ENCODE measurements around the gene RBBP5.

The RBBP5 gene

GRCh38 chr1:205057808-205058575 lies 63.8 kb downstream of the RBBP5 start:
- no peak for DNase-seq (ENCODE audit: low read depth in 2 of 2)

GRCh38 chr1:205056956-205057568 lies 64.7 kb downstream of the RBBP5 start:
- no peak for DNase-seq (ENCODE audit: low read depth in 2 of 2)

GRCh38 chr1:205056188-205056611 lies 65.6 kb downstream of the RBBP5 start:
- DNase-seq (ENCODE audit: low read depth in 2 of 2), result no peak

- no peak for DNase-seq (ENCODE audit: low read depth in 2 of 2)
Measured at GRCh38 chr1:205054013-205054412, 67.8 kb downstream of the RBBP5 start.

- no peak for DNase-seq (ENCODE audit: low read depth in 2 of 2)
Measured at GRCh38 chr1:205053296-205053695, 68.5 kb downstream of the RBBP5 start.

- DNase-seq (ENCODE audit: low read depth in 2 of 2), result no peak
Measured at GRCh38 chr1:205052690-205053089, 69.1 kb downstream of the RBBP5 start.

GRCh38 chr1:205049479-205049878 lies 72.3 kb downstream of the RBBP5 start:
- DNase-seq (ENCODE audit: low read depth in 2 of 2), result no peak

GRCh38 chr1:205048382-205048781 lies 73.4 kb downstream of the RBBP5 start:
- DNase-seq (ENCODE audit: low read depth in 2 of 2), result no peak

GRCh38 chr1:205047764-205048231 lies 74.0 kb downstream of the RBBP5 start:
- DNase-seq (ENCODE audit: low read depth in 2 of 2), result no peak

- no peak for DNase-seq (ENCODE audit: low read depth in 2 of 2)
Measured at GRCh38 chr1:205046870-205047269, 74.9 kb downstream of the RBBP5 start.

- DNase-seq (ENCODE audit: low read depth in 2 of 2), result no peak
Measured at GRCh38 chr1:205045146-205045545, 76.6 kb downstream of the RBBP5 start.

- DNase-seq (ENCODE audit: low read depth in 2 of 2), result no peak
Measured at GRCh38 chr1:205044741-205045140, 77.0 kb downstream of the RBBP5 start.

GRCh38 chr1:205043866-205044265 lies 77.9 kb downstream of the RBBP5 start:
- no peak for DNase-seq (ENCODE audit: low read depth in 2 of 2)

GRCh38 chr1:205042911-205043806 lies 78.6 kb downstream of the RBBP5 start, which contains the start of gene CNTN2:
CNTN2 (plus strand) TSS chr1:205043212; CDS start chr1:205053186, 9,974 bp downstream.
- no peak for DNase-seq (ENCODE audit: low read depth in 2 of 2)

GRCh38 chr1:205041998-205042910 lies 79.5 kb downstream of the RBBP5 start:
- no peak for DNase-seq (ENCODE audit: low read depth in 2 of 2)

- no peak for DNase-seq (ENCODE audit: low read depth in 2 of 2)
Measured at GRCh38 chr1:205041001-205041715, 80.6 kb downstream of the RBBP5 start.

- DNase-seq (ENCODE audit: low read depth in 2 of 2), result no peak
Measured at GRCh38 chr1:205038132-205038786, 83.5 kb downstream of the RBBP5 start.

- DNase-seq (ENCODE audit: low read depth in 2 of 2), result no peak
Measured at GRCh38 chr1:205037539-205037938, 84.2 kb downstream of the RBBP5 start.

Data from fibroblast of skin of left quadriceps (primary cell).